CD4-positive, alpha-beta T cell treated with Interleukin-21 for 1 hour (primary cell): ENCODE results near the gene MACROD2.
"Not testable (repeated sequence)": the region's sequence is repeated elsewhere in the genome, so short reads cannot be mapped to it uniquely, and the experiment has no call there.

ENCODE experiments used
- DNase-seq: peaks from one replicate; pipeline ENCODE4 v3.0.0-alpha.2; 2020

Gene MACROD2

DNA sequence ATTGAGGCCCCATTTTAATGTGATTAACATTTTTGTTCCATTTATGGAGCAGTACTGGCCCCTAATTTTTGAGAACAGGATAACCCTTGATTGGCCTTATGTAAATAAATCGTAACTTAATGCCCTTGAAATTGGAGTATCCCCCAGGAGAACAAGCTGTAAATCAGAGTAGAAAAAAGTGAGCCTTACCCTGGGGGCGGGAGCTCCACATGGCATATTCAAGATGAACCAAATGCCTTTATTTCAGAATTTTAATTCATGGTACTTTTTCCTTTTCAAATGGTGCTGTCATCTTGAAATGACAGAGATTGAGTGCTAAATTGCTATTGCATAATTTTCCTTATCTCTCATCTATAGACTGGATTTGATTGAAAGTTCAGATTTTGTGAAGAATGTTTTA is 1151.6 kb downstream of the MACROD2 start:
- no peak for DNase-seq

DNA sequence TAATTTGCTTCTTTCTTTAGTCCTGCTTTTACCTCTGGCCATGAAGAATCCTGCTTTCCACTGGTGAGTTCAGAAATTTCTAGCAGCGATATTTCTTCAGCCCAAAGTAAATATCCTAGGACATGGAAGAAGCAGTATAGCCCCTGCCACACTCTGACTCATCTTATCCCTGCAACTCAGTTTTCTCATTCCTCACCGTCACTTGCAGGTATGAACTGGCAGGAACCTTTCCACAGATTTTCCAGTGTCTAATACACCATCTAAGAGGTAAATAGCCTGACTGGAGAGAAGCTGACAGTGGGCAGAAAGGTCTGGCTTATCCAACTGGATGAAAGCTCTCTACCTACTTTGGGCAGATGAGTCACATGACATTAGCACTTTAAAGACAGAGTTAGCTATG is 1158.8 kb downstream of the MACROD2 start:
- DNase-seq, result no peak

DNA sequence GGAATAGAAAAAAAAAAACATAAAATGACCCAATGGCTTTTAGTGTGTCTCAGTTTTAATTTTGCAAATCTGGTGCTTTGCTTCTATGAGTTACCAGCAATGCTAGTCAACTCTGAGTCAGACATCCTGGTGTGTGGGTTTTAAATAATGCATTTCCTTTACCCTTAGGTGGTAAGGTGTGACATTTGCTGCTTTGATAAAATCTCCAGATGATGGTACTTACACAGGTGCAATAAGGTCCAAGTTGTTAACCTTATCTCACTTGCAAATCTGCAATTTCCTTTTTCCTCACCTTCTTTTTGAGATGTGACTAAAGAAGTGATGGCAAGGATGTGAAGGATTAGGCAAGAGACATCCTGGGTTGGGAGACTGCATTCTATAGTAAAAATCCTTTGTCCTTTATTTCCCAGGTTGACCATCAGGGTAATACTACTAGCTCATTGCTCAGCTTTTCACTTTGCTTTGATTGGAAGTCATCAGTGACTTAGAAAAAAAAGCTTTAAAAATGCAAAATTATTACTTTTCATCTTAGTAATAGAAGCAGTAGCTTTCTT is 1160.6 kb downstream of the MACROD2 start:
- peak; percentile 2 for DNase-seq

DNA sequence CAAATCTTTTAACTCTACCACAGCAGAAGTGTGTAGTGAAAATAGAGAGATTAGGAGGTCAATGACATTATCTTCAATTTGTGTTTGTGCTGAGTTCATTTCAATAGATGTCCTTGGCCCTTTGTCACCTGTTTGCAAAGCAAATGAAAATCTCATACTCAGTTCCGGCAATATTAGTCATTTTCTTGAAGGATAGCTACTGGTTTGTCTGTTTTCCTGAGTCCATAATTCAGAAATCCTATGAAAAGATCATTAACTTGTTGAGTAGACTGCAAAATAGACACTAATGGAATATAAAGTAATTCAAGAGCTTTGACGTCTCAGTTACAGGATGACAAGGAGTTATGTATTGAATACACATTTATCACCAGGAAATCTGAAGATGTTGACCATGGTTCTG is 1163.2 kb downstream of the MACROD2 start:
- no peak for DNase-seq

DNA sequence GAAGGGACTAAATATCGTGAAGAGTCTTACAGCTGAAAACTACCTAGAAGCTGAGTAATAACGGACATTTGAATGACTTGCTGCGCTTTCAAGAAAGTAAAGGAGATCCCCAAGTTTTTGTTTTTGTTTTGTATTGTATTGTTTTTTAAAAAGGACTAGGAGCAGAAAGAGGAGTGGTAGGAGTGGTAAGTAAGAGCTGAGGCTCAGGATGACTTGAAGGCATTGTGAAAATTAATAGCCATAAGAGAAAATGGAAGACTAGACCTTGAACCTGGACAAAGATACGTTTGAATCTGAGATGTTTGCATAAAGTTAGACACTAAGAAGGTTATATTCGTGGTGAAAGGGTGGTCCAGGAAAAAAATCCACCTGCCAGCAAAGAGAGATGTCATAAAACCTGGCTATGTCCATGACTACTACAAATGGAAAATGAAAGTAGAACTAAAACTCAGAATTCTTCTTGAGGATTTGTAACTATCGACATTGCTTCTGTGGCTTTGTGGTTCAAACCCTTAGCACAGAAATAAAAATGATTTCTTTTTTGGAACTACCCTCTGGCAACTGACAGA is 1166.8 kb downstream of the MACROD2 start:
- DNase-seq, result no peak

DNA sequence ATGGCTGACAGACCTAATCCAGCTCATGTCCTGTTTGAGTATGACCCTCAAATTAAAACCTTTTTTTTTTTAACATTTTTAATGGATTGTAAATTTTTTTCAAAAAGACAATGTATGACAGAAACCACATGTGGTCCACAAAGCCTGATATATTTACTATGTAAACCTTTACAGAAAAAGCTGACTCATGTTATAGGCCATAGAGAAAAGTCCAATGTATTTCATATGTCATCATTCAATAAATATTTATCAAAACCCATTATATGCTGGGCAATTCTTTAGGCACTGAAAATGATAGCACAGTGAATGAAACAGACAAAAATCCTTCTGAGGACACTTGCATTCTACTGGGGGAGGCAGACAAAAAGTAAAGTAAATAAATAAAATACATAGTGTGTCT is 1168.3 kb downstream of the MACROD2 start:
- DNase-seq, result no peak

DNA sequence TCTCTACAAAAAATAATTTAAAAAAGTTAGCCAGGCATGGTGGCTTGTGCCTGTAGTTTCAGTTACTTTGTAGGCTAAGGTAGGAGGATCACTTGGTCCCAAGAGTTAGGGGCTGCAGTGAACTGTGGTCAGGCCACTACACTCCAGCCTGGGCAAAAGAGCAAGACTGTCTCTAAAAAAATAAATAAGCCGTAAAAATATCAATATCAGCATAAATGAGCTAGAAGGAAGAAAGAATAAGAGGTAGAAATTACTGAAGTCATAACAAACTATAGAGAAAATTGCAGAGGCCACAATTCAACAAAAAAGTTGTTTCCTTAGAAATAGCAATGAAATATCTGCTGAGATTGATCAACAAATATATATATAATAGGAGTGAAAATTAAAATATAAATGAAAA is 1169.4 kb downstream of the MACROD2 start:
- DNase-seq, result no peak

DNA sequence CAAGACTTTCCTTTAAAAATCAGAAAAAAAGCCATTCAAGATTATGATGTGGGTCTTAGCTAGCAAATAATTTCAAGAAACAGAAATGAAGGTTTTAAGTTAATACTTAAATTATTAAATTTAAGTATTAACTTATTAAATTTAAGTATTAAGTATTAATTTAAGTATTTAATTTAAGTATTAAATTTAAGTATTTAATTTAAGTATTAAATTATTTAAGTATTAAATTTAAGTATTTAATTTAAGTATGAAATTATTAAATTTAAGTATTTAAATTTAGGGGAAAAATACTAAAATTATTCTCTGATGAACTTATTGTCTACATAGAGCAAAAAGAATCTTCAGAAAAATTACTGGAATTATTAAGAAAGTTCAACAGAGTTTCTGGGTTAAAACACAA is 1171.4 kb downstream of the MACROD2 start:
- no peak for DNase-seq

DNA sequence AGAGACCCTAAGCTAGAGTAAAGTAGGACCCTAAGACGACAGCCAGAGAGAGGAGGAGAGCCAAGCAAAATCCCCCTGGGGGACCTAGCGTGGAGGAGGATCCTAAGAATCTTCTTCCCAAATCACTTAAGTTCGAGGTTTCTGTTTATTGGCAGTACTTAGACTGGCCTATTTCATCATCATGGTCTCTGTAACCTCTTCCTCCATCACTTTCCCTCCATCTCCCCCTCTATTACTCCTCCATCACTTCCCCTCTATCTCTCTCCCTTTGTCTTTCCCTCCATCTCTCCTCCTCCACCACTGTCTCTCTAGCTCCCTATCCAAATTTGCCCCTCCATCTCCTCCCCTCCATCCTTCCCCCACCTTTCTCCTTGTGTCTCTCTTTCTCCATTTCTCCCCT is 1175.7 kb downstream of the MACROD2 start:
- no peak for DNase-seq

DNA sequence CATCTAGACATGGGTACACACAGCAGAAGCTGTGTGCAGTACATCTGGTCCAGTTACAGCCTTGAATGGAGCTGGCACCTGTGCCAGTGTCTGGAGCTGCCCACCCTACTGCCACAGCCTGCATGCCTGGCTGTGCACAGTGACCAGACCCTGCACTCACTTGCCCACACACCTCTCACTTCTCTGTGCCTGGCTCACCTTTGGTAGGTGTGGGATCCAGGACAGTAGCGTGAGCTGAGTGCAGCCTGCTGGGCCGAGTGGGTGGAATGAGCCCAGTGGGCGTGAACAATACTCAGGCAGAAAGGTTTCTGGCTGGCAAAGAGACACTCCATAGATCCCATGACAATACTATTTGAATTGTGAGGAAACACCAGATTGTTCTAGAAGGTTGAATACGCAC is 1181.6 kb downstream of the MACROD2 start:
- no peak for DNase-seq

DNA sequence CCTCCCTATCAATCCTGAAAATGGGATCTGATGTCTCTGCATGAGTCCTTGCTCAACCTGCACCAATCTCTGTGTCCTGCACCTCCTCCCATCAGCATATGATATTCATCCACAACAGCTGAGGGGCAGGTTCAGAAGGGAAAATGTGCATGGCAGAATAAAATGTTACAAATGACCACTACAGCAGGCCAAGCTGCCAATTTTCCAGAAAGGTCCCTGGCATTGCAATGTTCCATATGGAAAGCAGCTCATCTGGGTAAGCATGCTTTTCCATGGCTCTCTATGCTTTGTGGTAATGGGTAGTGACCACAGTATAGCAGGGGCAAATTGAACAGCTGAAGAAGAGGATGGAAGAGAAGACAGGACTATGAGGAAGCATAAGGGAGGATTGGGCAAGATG is 1183.3 kb downstream of the MACROD2 start:
- no peak for DNase-seq

DNA sequence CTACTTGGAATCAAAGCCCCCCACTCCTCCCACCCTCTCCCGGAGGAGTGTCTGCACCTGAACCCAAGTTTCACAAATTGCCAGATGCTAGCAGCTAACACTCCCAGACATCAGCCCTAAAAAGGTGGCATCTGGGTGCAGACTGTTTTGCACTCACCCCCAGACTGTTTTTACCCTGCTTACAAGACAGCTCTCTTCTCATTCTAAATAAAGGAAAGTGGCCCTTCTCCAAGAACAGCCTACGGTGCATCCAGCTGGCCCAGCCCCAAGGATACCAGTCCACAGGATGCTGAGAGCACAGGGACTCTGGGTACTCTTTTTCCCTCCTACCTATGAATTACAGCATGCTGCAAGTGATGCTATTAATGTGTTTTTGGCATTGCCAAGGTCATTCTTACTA is 1184.1 kb downstream of the MACROD2 start:
- no peak for DNase-seq

DNA sequence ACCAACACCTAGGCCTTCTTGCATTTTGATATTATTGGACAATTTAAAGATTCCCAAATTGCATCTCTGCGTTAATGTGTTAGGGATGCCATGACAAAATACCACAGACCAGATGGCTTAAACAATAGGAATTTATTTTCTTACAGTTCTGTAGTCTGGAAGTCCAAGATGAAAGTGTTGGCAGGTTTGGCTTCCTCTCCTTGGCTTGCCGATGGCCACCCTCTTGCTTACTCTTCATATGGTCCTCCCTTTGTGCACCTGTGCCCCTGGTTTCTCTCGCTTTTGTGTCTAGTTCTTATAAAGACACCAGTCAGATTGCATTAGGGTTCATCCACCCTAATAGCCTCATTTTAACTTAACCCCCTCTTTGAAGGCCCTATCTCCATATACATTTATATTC is 1184.5 kb downstream of the MACROD2 start:
- no peak for DNase-seq

DNA sequence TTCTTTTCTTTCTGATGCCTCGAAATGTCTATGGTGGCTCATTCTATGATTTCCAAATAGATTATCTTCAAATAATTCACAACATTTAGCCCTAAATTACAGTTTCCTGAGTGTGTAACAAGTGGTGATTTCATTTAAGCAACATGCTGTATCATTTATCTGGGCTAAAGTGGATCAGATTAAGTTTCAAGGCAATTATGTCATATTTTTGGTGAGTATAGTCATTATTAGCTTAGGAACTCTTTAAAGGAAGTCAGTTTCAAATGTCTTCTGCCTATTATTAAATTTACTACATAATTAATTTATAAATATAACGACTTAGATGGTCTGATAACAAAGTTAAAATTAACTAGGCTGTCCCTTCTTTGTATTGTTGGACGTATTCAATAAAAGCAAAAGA is 1190.0 kb downstream of the MACROD2 start:
- no peak for DNase-seq

DNA sequence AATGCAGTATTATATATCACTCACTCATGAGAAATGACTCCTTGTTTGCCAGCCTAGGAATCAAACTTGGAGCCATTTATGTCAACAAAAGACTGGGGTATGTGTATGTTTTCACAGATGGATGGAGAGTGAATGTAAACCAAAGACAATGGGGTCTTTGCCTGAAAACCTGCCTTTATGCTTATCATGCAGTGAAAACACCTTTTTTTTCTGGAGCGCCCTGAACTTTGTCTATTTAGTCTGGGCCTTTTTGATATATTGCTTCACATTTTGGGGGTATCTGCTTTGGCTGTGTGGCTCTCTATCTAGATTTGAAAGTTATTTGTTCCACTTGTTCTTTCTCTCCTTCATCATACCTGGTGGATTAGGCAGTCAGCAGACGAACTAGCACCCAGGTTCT is 1190.6 kb downstream of the MACROD2 start:
- no peak for DNase-seq

DNA sequence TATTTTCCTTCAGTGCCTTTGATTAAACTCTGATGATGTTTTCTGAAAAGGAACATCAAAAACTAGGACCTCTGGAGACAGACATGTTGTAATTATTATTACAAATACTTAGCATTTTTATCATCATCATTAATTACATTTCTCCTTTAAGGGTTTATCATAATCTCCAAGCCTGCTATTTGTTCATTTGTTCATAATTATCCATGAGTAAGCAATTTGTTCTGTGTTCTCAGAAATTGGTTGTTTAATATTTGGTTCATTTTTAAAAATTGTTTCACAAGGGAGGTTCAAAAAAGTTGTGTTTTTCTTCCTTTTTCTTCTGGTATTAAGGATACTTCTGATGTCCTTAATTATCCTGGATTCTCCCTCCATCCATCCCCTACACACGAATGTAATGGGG is 1192.3 kb downstream of the MACROD2 start:
- no peak for DNase-seq

DNA sequence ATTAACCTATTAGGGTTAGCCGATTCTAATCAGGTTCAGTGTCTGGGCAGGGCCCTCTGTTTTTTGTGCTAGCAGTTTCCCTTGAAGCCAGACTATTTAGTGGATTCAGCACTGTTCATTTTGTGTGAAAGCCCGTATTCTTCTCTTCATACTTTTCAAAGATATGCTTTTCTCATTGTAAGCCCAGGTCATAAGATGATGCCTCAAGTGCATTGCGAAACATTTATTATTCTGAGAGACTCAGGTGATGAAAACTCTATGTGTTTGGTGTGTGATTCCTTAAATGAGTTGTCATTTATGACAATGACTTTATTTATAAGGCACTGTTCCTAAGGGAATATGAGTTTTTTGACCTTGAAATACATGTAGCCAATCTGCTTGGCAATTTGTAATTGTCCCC is 1193.1 kb downstream of the MACROD2 start:
- no peak for DNase-seq

DNA sequence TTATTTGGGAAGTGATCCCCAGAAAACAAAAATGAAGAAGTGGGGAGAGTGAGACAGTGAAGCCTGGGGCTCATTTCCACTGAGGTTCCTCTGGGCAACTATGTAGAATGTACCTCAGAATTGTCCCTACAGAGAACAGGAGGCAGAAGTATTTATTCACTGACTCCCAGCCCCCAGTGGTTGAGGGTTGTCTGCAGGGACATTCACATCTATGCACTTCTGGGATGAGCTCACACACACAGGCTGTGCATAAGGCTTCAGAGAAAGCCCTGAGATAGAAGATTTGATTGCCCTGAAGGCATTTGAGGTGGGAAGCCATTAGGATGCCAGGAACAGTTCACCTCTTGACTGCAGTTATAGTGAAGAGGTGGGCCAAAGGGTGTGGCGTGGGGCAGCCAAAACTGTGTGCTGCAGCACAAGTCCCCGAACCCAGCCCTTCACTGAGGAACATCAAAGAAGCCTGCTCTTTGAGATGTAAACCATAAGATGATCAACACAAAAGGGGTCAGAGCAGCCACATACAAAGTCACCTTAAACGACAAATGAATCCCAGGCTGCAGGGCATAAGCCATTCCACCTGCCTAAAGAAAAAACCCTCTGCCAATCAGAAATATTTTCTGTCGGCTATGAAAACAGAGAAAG is 1195.9 kb downstream of the MACROD2 start:
- DNase-seq, result no peak

DNA sequence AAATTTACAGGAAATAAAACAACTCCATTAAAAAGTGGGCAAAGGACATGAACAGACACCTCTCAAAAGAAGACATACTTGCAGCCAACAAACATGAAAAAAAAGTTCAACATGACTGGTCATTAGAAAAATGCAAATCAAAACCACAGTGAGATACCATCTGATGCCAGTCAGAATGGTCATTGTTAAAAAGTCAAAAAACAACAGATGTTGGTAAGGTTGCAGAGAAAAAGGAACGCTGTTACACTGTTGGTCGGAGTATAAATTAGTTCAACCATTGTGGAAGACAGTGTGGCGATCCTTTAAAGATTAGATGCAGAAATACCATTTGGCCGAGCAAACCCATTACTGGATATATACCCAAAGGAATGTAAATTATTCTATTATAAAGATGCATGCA is 1200.1 kb downstream of the MACROD2 start:
- DNase-seq, result no peak

DNA sequence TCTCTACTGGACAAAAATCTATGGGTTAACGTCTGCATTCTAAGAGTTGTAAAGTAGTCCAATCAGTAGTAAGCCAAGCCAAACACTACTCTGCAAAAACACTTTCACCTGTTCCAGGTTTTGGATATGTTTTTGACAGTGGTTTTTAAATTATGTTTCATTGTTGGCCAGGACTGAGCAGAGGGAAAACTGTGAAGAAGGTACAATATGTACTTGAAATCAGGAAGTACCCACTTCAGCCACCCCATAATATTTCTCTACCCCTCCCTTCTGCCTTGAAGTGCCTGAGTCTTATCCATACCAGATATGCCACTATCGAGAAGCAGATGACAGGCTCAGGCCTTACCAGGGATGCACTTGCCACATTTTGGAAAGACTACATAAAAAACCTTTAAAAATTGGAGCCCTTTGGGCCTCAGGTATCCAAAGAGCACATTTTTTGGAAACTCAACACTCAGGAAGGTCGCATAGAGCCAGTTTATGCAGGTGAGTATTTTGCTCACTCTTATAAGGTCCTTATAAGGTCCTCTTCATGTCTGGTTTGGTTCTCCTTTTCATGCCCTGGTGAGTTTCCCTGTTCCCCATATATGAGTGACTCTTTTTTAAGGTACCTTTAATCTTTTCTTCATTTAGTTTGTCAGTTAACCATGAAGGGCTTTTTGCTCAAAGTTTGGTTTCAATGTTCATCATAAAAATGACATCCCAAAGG is 1201.4 kb downstream of the MACROD2 start:
- no peak for DNase-seq

DNA sequence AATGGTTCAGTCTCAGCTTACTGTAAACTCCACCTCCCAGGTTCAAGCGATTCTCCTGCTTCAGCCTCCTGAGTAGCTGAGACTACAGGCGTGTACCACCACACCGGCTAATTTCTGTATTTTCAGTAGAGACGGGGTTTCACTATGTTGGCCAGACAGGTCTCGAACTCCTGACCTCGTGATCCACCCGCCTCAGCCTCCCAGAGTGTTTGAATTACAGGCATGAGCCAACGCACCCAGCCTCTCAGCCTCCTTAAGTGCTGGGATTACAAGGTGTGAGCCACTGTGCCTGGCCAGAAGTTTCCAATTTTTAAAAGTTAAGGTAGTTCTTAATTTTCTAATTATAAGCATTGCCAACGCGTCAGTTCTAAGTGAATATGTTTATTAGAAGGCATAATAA is 1202.7 kb downstream of the MACROD2 start:
- DNase-seq, result not testable (repeated sequence)

DNA sequence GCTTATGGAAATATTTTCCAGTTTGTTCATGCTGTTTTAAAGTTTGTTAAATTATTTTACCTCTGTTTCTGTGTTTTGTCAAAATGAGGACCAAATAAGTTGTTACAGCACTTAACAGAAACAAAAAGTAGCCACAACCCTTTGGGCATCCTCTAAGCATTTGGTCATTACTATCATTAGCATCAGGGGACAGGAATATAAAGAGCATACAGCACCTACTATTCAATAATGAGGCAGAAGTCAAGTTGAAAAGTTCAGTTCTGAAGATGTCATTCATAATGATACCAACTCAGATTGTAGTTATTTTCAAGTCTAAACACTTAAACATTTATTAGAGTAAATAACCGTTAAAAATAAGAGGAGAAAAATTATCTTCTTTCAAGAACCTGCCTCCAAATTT is 1204.4 kb downstream of the MACROD2 start:
- DNase-seq, result no peak

DNA sequence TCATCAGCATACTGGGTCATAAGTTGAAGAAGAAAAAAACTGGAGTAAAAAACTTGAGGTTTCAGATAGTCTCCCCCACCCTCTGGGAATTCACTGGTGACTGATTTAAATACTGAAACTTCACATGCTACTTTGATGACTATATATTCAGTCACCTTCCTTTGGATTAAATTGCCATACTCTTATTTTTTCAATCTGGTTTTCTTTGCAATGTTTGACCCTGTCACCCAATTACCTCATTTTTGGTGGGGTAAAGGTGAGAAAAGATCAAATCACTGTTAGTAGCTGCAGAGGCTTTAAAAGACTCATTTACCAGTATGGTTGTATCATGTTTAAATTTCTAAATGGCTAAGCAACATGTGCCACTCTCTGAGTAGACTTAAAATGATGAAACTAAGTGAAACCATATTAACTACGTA is 1204.8 kb downstream of the MACROD2 start:
- DNase-seq, result no peak

DNA sequence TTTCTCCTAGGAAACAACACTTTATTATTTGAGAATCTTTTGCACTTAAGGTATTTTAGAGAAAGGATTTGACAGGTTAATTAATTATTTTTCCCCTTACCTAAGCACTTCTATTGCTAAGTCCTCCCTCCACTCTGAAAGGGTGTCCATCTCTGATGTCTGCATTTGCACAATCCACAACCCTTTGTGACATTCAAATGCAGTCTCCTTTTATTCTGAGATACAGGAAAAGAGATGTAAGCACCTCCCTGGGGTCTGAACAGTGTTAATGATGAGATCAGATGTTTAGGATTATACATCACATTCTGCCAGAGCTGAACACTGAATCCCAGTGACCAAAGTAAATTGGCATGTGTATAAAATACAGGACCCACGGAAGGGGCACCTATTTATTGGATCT is 1206.3 kb downstream of the MACROD2 start:
- DNase-seq, result no peak
